ENCODE results near the gene CD300LD. TPM values are rescaled to one million over a fixed set of nuclear protein-coding genes. Genes with fewer than 3 reads are reported as not detected.

Gene CD300LD
- not detected in 2 replicates for total RNA-seq

DNA sequence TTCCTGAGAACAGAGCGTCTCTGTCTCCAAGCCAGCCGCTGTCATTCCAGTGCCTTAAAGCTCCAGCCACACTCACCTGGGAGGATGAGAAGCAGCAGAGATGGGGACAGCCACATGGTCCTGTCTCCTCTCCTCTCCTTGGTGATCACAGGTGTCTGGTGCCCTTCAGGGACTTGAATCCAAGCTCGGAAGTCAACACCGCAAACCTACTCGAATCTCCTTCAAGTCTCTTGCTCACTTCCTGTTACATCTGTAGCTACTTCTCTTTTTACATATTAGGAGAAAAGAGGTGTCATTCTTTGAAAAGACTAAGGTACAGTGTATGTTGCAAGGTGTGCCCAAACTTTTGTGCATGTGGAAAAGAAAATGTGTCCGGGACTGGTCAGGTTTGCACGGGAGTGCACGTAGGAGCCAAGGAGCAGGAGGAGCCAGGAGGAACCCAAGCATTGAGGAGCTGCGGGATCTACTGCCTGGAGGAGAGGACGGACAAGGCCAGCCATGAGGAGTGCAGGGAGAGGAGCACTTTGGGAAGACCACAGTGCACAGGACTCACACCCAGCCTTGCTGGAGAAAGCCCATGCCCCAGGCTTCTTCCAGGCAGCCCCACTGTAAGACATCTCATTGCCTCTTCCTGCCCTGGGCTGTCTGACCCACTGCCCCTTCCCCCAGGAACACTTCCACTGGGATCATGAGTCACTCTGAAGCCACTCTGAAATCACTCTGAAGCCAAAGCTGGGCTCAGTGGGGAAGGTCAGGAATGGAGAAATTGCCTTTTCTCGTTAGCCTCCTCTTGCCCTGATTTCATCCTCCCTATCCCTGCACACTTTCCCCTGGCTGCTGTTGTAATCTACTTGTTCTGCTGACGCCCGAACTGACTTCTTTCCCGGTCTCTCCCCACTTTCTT, at the start of gene CD300LD:
CD300LD (minus strand) TSS at position 197 of the 904 bp plus-strand sequence; CDS start at position 116, 81 bp downstream.

DNA sequence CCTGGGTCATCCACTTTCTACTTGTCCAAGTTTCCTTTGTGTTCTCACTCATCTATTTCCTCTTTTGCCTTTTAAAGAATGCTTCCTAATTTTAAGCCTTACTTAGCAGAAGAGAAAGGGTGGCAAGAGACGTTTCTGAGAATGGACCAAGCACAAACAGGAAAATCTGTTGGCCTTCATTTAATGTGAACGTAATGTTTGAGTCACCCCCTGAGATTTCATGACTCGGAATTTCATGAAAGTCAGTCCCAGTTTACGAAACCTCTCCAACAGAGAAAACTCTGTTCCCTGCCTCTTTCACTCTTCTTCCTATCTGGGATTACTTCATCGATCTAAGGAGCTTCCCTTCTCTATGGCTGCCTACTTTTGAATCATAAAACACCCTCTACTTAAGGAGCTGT, 31.6 kb upstream of the CD300LD start, which contains the start of gene CD300E:
CD300E (minus strand) TSS at position 46 of the 401 bp plus-strand sequence. CDS start 117 bp downstream, outside the sequence.

DNA sequence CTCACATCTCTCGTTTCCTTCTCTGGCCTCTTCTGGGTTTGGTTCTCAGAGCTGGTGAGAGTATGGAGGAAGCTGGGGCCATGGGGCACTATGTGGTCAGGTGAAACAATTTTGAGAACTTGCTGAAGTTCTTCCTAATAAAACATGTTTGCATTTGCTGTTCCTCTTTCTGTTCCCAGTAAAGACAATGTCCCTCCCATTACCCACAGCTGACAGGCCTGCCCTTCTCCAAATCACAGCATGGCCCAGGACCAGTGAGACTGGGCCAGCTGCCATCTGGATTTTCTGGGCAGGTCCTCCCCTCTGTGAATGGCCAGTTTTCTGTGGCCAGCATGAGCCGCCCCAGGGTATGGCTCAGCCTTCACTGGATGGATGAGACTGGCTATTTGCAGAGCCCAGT, 24.7 kb downstream of the CD300LD start, which contains the start of gene CD300H:
CD300H (minus strand) TSS at position 113 of the 400 bp plus-strand sequence.

DNA sequence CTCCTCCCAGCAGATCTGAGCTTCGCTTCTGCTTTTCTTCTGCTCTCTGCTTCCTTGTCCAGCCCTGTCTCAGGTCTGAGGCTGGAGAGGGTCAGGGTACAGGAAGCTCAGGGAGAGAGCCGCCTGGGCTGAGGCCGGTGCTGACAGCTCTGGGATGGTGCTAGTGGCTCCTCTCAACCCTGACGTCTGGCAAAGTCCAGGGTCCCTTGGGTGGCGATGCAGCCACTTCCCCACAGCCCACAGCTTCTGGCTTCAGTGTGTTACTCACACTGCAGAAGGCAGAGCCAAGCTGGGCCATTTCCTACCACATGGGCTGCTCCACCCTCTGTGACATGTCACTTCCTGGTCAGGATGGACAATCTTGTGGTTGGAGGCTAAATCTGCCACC, 46.2 kb downstream of the CD300LD start, which contains the start of gene CD300C:
CD300C (minus strand) TSS at position 273 of the 388 bp plus-strand sequence. CDS start 333 bp downstream, outside the sequence.

DNA sequence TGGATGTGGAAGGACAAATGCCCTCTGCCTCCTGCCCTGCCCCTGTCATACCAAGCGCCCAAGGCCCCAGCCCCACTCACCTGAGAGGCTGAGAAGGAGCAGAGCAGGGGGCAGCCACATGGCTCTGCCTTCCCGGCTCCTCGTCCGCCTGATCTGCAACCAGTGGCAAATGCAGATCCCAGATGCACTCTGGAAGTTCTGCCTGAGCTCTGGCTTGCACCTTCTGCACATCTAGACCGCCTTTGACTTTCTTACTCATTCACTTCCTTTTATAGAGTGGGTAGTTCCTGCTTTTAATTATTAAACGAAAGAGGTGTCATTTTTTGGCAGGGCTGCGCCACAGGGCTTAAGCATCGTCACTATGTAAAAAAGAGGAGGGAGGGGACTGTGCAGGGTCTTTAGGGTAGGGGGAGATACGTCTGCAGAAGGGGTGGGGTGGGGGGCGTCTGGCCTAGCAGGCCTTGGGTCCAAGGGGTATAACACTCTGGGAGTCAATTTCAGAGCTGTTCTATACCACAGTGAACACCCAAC, 60.8 kb downstream of the CD300LD start, which contains the start of gene CD300LB:
CD300LB (minus strand) TSS at position 245 of the 531 bp plus-strand sequence; CDS start at position 120, 125 bp downstream.

Other genes starting within 250 kb of the CD300LD start
- gene BTBD17, start 230.4 kb downstream of the CD300LD start, total RNA-seq: 0.17 TPM in 1 of 2 replicates, not detected in the other
- gene GPR142, start 224.8 kb downstream of the CD300LD start, total RNA-seq: 1.3 TPM in 1 of 2 replicates, not detected in the other
- gene GPRC5C, start 160.2 kb downstream of the CD300LD start, total RNA-seq: 2.3 and 4.8 TPM in 2 replicates
- gene CD300A, start 125.6 kb downstream of the CD300LD start, total RNA-seq: 0.50 TPM in 1 of 2 replicates, not detected in the other
- gene CD300LB, start 60.8 kb downstream of the CD300LD start, total RNA-seq: under 0.01 TPM in 1 of 2 replicates, not detected in the other
- gene CD300C, start 46.2 kb downstream of the CD300LD start, total RNA-seq: not detected in 2 replicates
- gene CD300H, start 24.8 kb downstream of the CD300LD start, total RNA-seq: not detected in 2 replicates
- gene CD300E, start 31.5 kb upstream of the CD300LD start, total RNA-seq: not detected in 2 replicates
- not detected in 2 replicates for gene CD300LF, start 120.6 kb upstream of the CD300LD start, total RNA-seq
- gene RAB37, start 145.0 kb upstream of the CD300LD start, total RNA-seq: 0.83 and 0.87 TPM in 2 replicates
- gene NHERF1, start 156.3 kb upstream of the CD300LD start, total RNA-seq: 10.6 and 12.4 TPM in 2 replicates
- gene NAT9, start 184.1 kb upstream of the CD300LD start, total RNA-seq: 38.3 and 44.2 TPM in 2 replicates

Data from smooth muscle cell of trachea (primary cell).